GDM1 (cell line): Measurements from ENCODE around the gene ARHGAP23.

Experiments
- DNase-seq: peaks from one replicate; lab custom pipeline; 2025; lab: John Stamatoyannopoulos, UW

ARHGAP23 gene

DNA sequence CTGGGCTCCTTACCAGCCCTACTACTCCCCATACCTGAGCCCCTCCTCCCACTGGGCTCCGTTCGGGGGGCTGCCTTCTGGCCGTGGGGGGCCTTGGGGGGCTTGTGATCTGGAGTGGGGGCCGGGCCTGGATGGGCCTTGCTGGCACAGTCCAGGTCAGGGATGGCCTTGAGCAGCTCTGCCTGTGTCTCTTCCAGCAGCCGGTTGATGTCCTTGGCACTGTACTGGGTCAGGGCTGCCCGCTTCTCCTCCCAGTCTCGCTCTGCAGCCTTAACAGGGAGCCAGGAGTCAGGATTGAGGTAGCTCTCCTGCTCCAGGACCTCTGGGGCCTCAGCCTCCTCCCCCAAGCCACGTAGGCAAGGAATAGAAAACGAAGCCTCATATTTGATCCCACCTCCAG is 122.9 kb downstream of the ARHGAP23 start:
- DNase-seq = no peak

DNA sequence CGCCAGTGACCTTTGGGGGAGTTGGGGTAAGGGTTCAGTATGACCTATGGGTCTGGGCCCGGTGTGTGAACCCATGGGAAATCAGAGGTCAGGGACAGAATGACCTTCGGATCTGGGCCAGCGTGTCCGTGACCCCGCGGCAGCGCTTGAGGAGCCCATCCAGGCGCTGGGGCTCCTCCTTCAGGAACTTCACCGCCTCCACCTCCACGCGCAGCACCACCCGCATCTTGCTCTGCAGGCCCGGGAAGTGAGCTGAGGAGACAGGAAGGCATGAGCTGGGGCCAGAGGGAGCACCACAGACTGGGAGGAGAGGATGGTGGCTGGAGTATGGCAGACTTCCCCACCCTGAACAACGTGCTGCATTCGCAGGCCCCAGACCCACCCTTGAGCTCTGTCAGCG is 124.1 kb downstream of the ARHGAP23 start:
- no peak for DNase-seq

DNA sequence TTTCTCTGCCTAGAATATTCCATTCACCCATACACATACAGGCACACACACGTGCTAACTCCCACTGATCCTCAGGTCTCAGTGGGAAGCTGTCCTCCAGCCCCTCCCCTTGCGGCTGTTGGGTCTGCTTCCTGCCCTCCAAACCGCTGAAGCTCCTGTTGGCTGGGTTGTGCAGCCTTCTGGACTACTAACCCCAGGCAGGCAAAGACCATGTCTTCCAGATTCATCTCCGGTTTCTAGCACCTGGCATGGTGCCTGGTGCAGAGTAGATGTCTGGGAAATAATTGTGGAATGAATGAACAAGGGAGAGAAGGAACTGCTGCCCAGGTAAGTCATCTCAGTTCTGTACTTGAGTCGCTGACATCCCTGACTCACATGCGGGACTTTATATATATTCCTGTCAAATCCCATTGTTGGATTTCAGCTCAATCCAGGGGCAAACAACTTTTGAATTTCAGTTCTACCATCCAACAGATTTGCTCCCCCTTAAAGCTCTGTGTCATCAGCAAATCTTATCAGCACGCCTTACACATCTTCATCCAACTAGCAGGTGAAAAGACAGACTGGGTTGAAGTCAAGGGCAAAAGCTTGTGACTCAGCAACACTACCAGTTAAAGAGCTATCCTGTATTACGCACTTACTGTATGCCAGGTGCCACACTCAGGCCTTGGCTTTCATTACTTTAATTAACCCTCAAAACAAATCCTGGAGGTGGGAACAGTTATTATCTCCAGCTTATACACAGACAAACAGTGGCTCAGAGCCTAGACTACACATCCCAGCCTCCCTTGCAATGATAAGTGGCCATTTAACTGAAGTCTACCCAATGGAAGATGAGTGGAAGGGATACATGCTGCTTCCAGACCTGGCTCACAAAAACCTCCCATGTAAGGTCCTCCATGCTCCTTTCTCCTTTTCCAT is 126.4 kb downstream of the ARHGAP23 start:
- DNase-seq = peak; percentile 24

GRCh38 chr17:38556239-38556638 is 128.0 kb downstream of the ARHGAP23 start:
- peak; percentile 27 for DNase-seq

GRCh38 chr17:38557396-38557795 is 129.1 kb downstream of the ARHGAP23 start:
- DNase-seq = no peak

DNA sequence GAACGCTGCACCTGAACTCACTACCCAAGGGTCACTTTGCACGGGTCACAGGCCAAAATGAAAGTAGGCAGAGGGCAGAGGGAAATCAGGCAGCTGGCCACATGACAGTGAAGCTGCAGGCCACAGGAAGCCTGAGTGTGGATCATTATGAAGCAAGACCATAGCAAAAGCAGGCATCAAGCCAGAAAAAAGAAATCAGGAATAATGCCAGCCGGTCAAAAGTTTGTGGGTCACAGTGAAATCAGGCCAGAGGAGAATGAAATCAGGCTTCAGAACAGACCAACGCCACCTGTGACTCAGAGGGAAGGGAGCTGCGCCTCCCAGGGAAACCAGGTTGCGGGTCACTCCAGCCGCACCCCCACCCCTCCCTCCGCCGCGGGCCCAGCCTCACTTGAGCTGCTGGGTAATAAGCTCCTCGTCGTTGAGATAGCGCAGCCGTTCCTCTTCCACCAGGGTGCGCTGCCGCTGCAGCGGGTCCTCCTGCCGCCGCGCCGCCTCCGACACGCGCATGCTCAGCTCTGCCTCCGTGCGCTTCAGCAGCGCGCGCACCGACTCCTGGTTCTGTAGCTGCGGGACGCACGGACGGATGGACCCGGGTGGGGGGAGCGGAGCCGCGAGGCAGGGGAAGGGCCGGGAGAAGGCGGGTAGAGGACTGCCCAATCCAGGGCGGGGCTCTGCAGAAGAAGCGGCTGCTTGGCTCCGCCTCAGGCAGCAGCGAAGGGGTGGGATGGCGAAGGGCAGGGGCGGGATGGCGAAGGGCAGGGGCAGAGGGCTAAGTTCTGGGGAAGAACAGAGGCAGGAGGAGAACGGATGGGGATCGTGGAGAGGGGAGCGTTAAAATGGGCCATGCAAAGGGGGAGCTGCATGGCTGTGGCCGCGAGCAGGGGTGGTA is 129.8 kb downstream of the ARHGAP23 start:
- peak; percentile 93 for DNase-seq

DNA sequence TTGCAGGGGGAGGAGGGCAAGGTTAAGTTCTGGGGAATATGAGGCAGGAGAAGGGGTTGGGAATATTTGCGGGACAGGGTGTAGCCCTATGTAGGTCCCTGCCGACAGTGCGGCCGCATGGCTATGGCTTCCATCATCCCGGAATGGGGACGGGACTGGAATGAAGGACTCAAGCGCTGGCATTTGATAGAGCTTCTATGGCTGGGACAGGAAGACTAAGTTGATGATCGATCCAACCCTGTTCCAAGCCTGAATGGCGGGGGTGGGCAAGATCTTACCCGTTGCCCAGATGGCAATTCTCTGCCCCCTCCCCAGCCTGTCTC is 130.4 kb downstream of the ARHGAP23 start:
- DNase-seq = no peak

GRCh38 chr17:38559051-38559879 is 131.0 kb downstream of the ARHGAP23 start:
- peak; percentile 78 for DNase-seq

- no peak for DNase-seq
Measured at GRCh38 chr17:38559880-38560230, 131.6 kb downstream of the ARHGAP23 start.

- DNase-seq = no peak
Measured at GRCh38 chr17:38560503-38561318, 132.4 kb downstream of the ARHGAP23 start.

DNA sequence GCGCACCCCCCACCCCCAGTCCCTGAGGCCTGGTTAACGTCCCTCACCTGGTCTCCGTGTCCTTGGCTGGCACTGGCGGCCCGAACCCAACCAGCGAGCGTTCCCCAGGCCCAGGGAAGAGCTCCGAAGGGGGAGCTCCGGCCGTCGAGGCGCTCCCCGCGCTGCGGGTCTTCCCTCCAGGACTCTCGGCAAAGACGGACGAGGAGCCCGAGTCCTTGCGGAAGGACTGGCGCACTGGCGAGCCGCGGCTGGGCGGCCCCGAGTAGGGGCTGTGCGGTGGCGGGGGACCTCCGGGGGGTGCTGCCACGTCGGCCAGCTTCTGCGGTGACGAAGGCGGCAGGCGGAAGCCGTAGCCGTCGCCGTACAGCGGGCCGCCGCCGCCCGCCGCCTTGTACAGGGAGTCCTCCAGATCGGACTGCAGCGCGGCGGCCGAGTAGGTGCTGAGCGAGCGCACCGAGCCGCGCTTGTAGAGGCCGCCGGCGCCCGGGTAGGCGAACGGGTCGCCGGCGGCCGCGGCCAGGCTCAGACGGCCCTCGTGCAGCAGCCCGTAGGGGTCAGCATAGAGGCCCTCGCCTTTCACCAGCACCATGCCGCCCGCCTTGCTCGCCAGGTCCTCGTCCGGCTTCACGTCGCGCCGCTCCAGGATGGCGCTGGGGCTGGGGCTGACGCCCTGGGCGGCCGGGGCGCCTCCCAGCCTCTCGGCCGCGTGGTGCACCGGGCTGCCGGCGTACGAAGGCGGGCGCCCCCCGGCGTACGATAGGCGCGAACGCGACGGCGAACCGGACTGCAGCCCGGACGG is 133.4 kb downstream of the ARHGAP23 start:
- DNase-seq = no peak
